H9 (cell line): Measurements from ENCODE around the gene NSFL1C. TPM values are rescaled to one million over a fixed set of nuclear protein-coding genes. Genes with fewer than 3 reads are reported as not detected.

ENCODE experiments used
- DNase-seq: peaks from one replicate; pipeline ENCODE4 v3.0.0-alpha.2; 2017
- H2AFZ ChIP-seq: one replicate; pipeline ENCODE4 v1.6.1; 2013; ENCODE audit warnings: mild to moderate bottlenecking, low read length, control low read depth, moderate library complexity
- H2AK5ac ChIP-seq: 2 replicates; pipeline ENCODE4 v1.6.1; 2013; ENCODE audit warnings: low read length, control low read depth, mixed read lengths; ENCODE audit not compliant: insufficient read length
- H2BK120ac ChIP-seq: one replicate; pipeline ENCODE4 v1.6.1; 2013; ENCODE audit warnings: low read depth, mild to moderate bottlenecking, low read length, control low read depth, inconsistent platforms; ENCODE audit not compliant: poor library complexity, severe bottlenecking
- H2BK12ac ChIP-seq: 2 replicates; pipeline ENCODE4 v1.6.1; 2013; ENCODE audit warnings: low read length, control low read depth, mixed read lengths, low read depth; ENCODE audit not compliant: insufficient read length
- H2BK15ac ChIP-seq: 2 replicates; pipeline ENCODE4 v1.6.1; 2013; ENCODE audit warnings: low read depth, low read length, control low read depth
- H2BK20ac ChIP-seq: one replicate; pipeline ENCODE4 v1.6.1; 2013; ENCODE audit warnings: low read depth, mild to moderate bottlenecking, low read length, control low read depth, inconsistent platforms; ENCODE audit not compliant: poor library complexity, severe bottlenecking
- H2BK5ac ChIP-seq: 2 replicates; pipeline ENCODE4 v1.6.1; 2013; ENCODE audit warnings: low read length, control low read depth, mixed read lengths; ENCODE audit not compliant: insufficient read length
- H3K14ac ChIP-seq: 2 replicates; pipeline ENCODE4 v1.6.1; 2013; ENCODE audit warnings: low read length, control low read depth; ENCODE audit not compliant: insufficient read depth
- H3K18ac ChIP-seq: 2 replicates; pipeline ENCODE4 v1.6.1; 2013; ENCODE audit warnings: low read depth, mild to moderate bottlenecking, mixed read lengths, low read length, control low read depth; ENCODE audit not compliant: insufficient read length
- H3K23ac ChIP-seq: 2 replicates; pipeline ENCODE4 v1.6.1; 2013; ENCODE audit warnings: low read length, control low read depth, mixed read lengths, low read depth; ENCODE audit not compliant: insufficient read length
- H3K23me2 ChIP-seq: 2 replicates; pipeline ENCODE4 v1.6.1; 2013; ENCODE audit warnings: low read depth, mild to moderate bottlenecking, mixed read lengths, low read length, control low read depth; ENCODE audit not compliant: insufficient read length, poor library complexity, severe bottlenecking
- H3K27ac ChIP-seq: 2 replicates; pipeline ENCODE4 v1.5.1; 2013; ENCODE audit warnings: low read length, control low read depth, mixed read lengths, low read depth; ENCODE audit not compliant: insufficient read length
- H3K27me3 ChIP-seq: 2 replicates; pipeline ENCODE4 v1.6.1; 2013; ENCODE audit warnings: low read length, control low read depth, inconsistent platforms; ENCODE audit not compliant: insufficient read depth
- H3K4ac ChIP-seq: 2 replicates; pipeline ENCODE4 v1.6.1; 2013; ENCODE audit warnings: low read depth, mild to moderate bottlenecking, control low read depth, inconsistent platforms, low read length, moderate library complexity
- H3K4me1 ChIP-seq: 2 replicates; pipeline ENCODE4 v1.6.1; 2013; ENCODE audit warnings: low read length, control low read depth, inconsistent platforms; ENCODE audit not compliant: insufficient read depth
- H3K4me2 ChIP-seq: 2 replicates; pipeline ENCODE4 v1.6.1; 2013; ENCODE audit warnings: low read length, control low read depth, mixed read lengths; ENCODE audit not compliant: insufficient read length, insufficient read depth
- H3K56ac ChIP-seq: 2 replicates; pipeline ENCODE4 v1.6.1; 2013; ENCODE audit warnings: low read depth, mild to moderate bottlenecking, mixed read lengths, low read length, control low read depth; ENCODE audit not compliant: insufficient read length
- H3K79me1 ChIP-seq: 2 replicates; pipeline ENCODE4 v1.6.1; 2013; ENCODE audit warnings: low read depth, mild to moderate bottlenecking, moderate library complexity, low read length, control low read depth, inconsistent platforms; ENCODE audit not compliant: insufficient read depth, poor library complexity, severe bottlenecking
- H3K79me2 ChIP-seq: 2 replicates; pipeline ENCODE4 v1.6.1; 2013; ENCODE audit warnings: low read length, control low read depth, inconsistent platforms; ENCODE audit not compliant: insufficient read depth
- H3K9ac ChIP-seq: 2 replicates; pipeline ENCODE4 v1.6.1; 2013; ENCODE audit warnings: low read length, control low read depth, mixed read lengths; ENCODE audit not compliant: insufficient read length; ENCODE audit errors: extremely low read depth
- H3K9me3 ChIP-seq: one replicate; pipeline ENCODE4 v1.6.1; 2013; ENCODE audit warnings: low read depth, low read length, inconsistent platforms; ENCODE audit not compliant: control insufficient read depth
- H3T11ph ChIP-seq: one replicate; pipeline ENCODE4 v1.6.1; 2013; ENCODE audit warnings: mild to moderate bottlenecking, low read length, control low read depth, inconsistent platforms
- H4K20me1 ChIP-seq: one replicate; pipeline ENCODE4 v1.6.1; 2013; ENCODE audit not compliant: control insufficient read depth, insufficient read length, insufficient read depth
- H4K5ac ChIP-seq: 2 replicates; pipeline ENCODE4 v1.6.1; 2013; ENCODE audit warnings: low read depth, mild to moderate bottlenecking, mixed read lengths, low read length, control low read depth; ENCODE audit not compliant: insufficient read length
- H4K8ac ChIP-seq: replicated peaks from 2 replicates; pipeline ENCODE4 v1.6.1; 2013; ENCODE audit warnings: low read length, control low read depth, mixed read lengths, low read depth; ENCODE audit not compliant: insufficient read length
- H4K91ac ChIP-seq: 2 replicates; pipeline ENCODE4 v1.6.1; 2013; ENCODE audit warnings: low read depth, mild to moderate bottlenecking, moderate library complexity, mixed read lengths, low read length, control low read depth; ENCODE audit not compliant: insufficient read length
- H3K27ac Mint-ChIP-seq, 3 experiments: 2 replicates in 2 of 3; 3 replicates in 1 of 3; pipeline ENCODE4 v1.8.0; 2020 to 2021; ENCODE audit warnings: mixed read lengths in 3 of 3, mild to moderate bottlenecking in 1 of 3, moderate library complexity in 1 of 3
- H3K27me3 Mint-ChIP-seq: 2 replicates; pipeline ENCODE4 v1.8.0; 2021; ENCODE audit warnings: low read depth, mild to moderate bottlenecking, moderate library complexity, mixed read lengths
- H3K36me3 Mint-ChIP-seq, 3 experiments: 2 replicates in 2 of 3; 3 replicates in 1 of 3; pipeline ENCODE4 v1.8.0; 2020 to 2021; ENCODE audit warnings: low read depth in 3 of 3, mixed read lengths in 3 of 3; ENCODE audit not compliant: insufficient read depth in 1 of 3
- H3K4me1 Mint-ChIP-seq, 2 experiments: 2 replicates each; pipeline ENCODE4 v1.8.0; 2020; ENCODE audit warnings: mixed read lengths in 2 of 2
- H3K4me3 Mint-ChIP-seq, 2 experiments: 2 replicates in 1 of 2; 3 replicates in 1 of 2; pipeline ENCODE4 v1.8.0; 2020 to 2021; ENCODE audit warnings: mild to moderate bottlenecking in 2 of 2, mixed read lengths in 2 of 2, moderate library complexity in 1 of 2
- H3K9me3 Mint-ChIP-seq, 2 experiments: 2 replicates in 1 of 2; 3 replicates in 1 of 2; pipeline ENCODE4 v1.8.0; 2020; ENCODE audit warnings: mild to moderate bottlenecking in 2 of 2, mixed read lengths in 2 of 2, moderate library complexity in 1 of 2
- CTCF ChIP-seq: fragments of 200-600 bp; sonication (generic); conservative IDR thresholded peaks from 3 replicates; pipeline ENCODE4 v1.8.0; 2021; ENCODE audit warnings: antibody characterized with exemption, mild to moderate bottlenecking
- WGBS: extraction: QIAGEN DNeasy Blood & Tissue Kit; methylation state at CpG from one replicate; pipeline ENCODE4 v1.1.7; 2013; ENCODE audit warnings: missing lambda C conversion rate, low lambda C conversion rate, mixed read lengths; ENCODE audit not compliant: insufficient read length; ENCODE audit errors: extremely low coverage; 5-methylcytosine and 5-hydroxymethylcytosine counted together
- total RNA-seq: library from RNA; stranded (reverse); gene quantifications from 2 replicates; pipeline ENCODE4 v1.2.1, GENCODE V29; 2021

NSFL1C gene
- total RNA-seq, 1 experiment from 2014 or later: 81.8 TPM

GRCh38 chr20:1456300-1456699 lies 10.3 kb downstream of the NSFL1C start:
- Histone ChIP-seq H3K23ac (no peak overlapping the region), H4K8ac (no peak overlapping the region), H3K79me1 (peaks cover 3% of the 10 kb centered on the region), H3K9ac (no peak overlapping the region), H3K27me3 (no peaks in the 10 kb centered on the region), H4K5ac (no peak overlapping the region), H2BK20ac (no peak overlapping the region), H2BK15ac (no peak overlapping the region), H3K4ac (no peak overlapping the region), H4K20me1 (no peaks in the 10 kb centered on the region), H3K23me2 (no peaks in the 10 kb centered on the region), H2BK12ac (no peak overlapping the region), H2BK120ac (no peak overlapping the region), H3K9me3 (peaks cover 22% of the 10 kb centered on the region), H3K27ac (no peak overlapping the region), H3K56ac (no peak overlapping the region), H2AK5ac (no peak overlapping the region), H4K91ac (no peak overlapping the region), H3T11ph (no peak overlapping the region), H3K79me2 (no peaks in the 10 kb centered on the region), H2BK5ac (no peak overlapping the region), H3K18ac (no peak overlapping the region), H3K4me2 (no peak overlapping the region), H3K14ac (no peak overlapping the region), H2AFZ (no peak overlapping the region), H3K4me1 (no peaks in the 10 kb centered on the region)
- no peaks in the 10 kb centered on the region for H3K4me1 Mint-ChIP-seq
- no CpG with 5 or more reads among the region's 5 CpGs for WGBS
- DNase-seq: no peak
- no peaks in the 10 kb centered on the region for H3K9me3 Mint-ChIP-seq
- H3K27me3 Mint-ChIP-seq: no peaks in the 10 kb centered on the region
- no peak overlapping the region for H3K4me3 Mint-ChIP-seq
- H3K36me3 Mint-ChIP-seq: peaks cover 46 to 72% (median 61%) of the 10 kb centered on the region in 3 experiments; a peak in 6 of 7 replicates
- H3K27ac Mint-ChIP-seq: no peak overlapping the region
- no peak for TF ChIP-seq CTCF
